ENCODE measurements around the gene COX5A.
"Not testable (repeated sequence)": the region's sequence is repeated elsewhere in the genome, so short reads cannot be mapped to it uniquely, and the experiment has no call there.

The COX5A gene

GRCh38 chr15:74895830-74896229, 42.0 kb downstream of the COX5A start:
- DNase-seq: no peak

- DNase-seq: not testable (repeated sequence)
Observed at GRCh38 chr15:74894383-74894782, 43.5 kb downstream of the COX5A start.

GRCh38 chr15:74893627-74894026, 44.2 kb downstream of the COX5A start:
- DNase-seq: no peak

GRCh38 chr15:74892931-74893330, 44.9 kb downstream of the COX5A start:
- DNase-seq: no peak

GRCh38 chr15:74892313-74892712, 45.6 kb downstream of the COX5A start:
- no peak for DNase-seq

- DNase-seq: no peak
Observed at GRCh38 chr15:74891469-74891868, 46.4 kb downstream of the COX5A start.

GRCh38 chr15:74890665-74890960, 47.3 kb downstream of the COX5A start:
- DNase-seq: no peak

GRCh38 chr15:74889883-74890664, 47.8 kb downstream of the COX5A start, which contains the start of gene MPI:
Gene MPI, plus strand, starts transcription at chr15:74890042. Its CDS starts 32 bp downstream, at chr15:74890074.
- peak; percentile 15 for DNase-seq

- no peak for DNase-seq
Observed at GRCh38 chr15:74889390-74889882, 48.4 kb downstream of the COX5A start.

- no peak for DNase-seq
Observed at GRCh38 chr15:74888716-74889115, 49.2 kb downstream of the COX5A start.

- DNase-seq: not testable (repeated sequence)
Observed at GRCh38 chr15:74887537-74888193, 50.2 kb downstream of the COX5A start.

- no peak for DNase-seq
Observed at GRCh38 chr15:74885461-74885860, 52.4 kb downstream of the COX5A start.

GRCh38 chr15:74884428-74885223, 53.2 kb downstream of the COX5A start:
- DNase-seq: no peak

GRCh38 chr15:74882528-74882927, 55.3 kb downstream of the COX5A start:
- no peak for DNase-seq

- DNase-seq: no peak
Observed at GRCh38 chr15:74878273-74878672, 59.6 kb downstream of the COX5A start.

- DNase-seq: no peak
Observed at GRCh38 chr15:74873756-74874424, 64.0 kb downstream of the COX5A start.

- peak; percentile 71 for DNase-seq
Observed at GRCh38 chr15:74873036-74873755, 64.7 kb downstream of the COX5A start, which contains the start of gene SCAMP2. Gene SCAMP2, minus strand, starts transcription at chr15:74873365. Its CDS starts 110 bp downstream, at chr15:74873255.

- no peak for DNase-seq
Observed at GRCh38 chr15:74872702-74873035, 65.2 kb downstream of the COX5A start.

GRCh38 chr15:74870436-74871215, 67.2 kb downstream of the COX5A start:
- DNase-seq: no peak

Data from NCI-H1436 treated with DMSO at 0.1 percent for 48 hours (cell line).